Astrocyte (in vitro differentiated cells and primary cell): ENCODE results near the gene TRIM52.

ENCODE experiments used
- CTCF ChIP-seq: IDR thresholded peaks from 2 replicates; pipeline ENCODE4 v1.5.1; 2011; ENCODE audit warnings: low read depth, mild to moderate bottlenecking, inconsistent platforms, low read length, moderate library complexity; ENCODE audit not compliant: insufficient read depth
- EZH2 ChIP-seq: IDR thresholded peaks from 2 replicates; pipeline ENCODE4 v1.6.1; 2012; ENCODE audit warnings: mild to moderate bottlenecking, low read length, inconsistent platforms; ENCODE audit not compliant: insufficient read depth

- TF ChIP-seq CTCF (no peak), EZH2 (no peak)
These were observed 43.2 kb downstream of the TRIM52 start for GRCh38 chr5:181217803-181218062.
